Trophoblast cell (in vitro differentiated cells and primary cell): ENCODE data around the gene PDIA2.
"Not testable (repeated sequence)": the region's sequence is repeated elsewhere in the genome, so short reads cannot be mapped to it uniquely, and the experiment has no call there.

Experiments used
- DNase-seq, 2 donors: peaks; one replicate each; pipeline ENCODE4 v3.0.0-alpha.2; 2016
- H2AFZ ChIP-seq: 2 replicates; pipeline ENCODE4 v1.6.1; 2013; ENCODE audit warnings: low read length, moderate library complexity, mild to moderate bottlenecking; ENCODE audit not compliant: insufficient read depth, poor library complexity
- H2AK5ac ChIP-seq: 2 replicates; pipeline ENCODE4 v1.6.1; 2013; ENCODE audit warnings: mild to moderate bottlenecking, low read length
- H2BK120ac ChIP-seq: 2 replicates; pipeline ENCODE4 v1.6.1; 2013; ENCODE audit warnings: low read length, mild to moderate bottlenecking, moderate library complexity; ENCODE audit not compliant: insufficient read depth, poor library complexity
- H2BK12ac ChIP-seq: 2 replicates; pipeline ENCODE4 v1.6.1; 2013; ENCODE audit warnings: mild to moderate bottlenecking, low read length, moderate library complexity
- H2BK5ac ChIP-seq: 2 replicates; pipeline ENCODE4 v1.6.1; 2013; ENCODE audit warnings: low read length, low read depth, moderate library complexity, mild to moderate bottlenecking; ENCODE audit not compliant: poor library complexity
- H3K14ac ChIP-seq: 2 replicates; pipeline ENCODE4 v1.6.1; 2013; ENCODE audit warnings: mild to moderate bottlenecking, low read length
- H3K18ac ChIP-seq: 2 replicates; pipeline ENCODE4 v1.6.1; 2013; ENCODE audit warnings: mild to moderate bottlenecking, low read length
- H3K23ac ChIP-seq: 2 replicates; pipeline ENCODE4 v1.6.1; 2013; ENCODE audit warnings: low read length
- H3K27ac ChIP-seq: 2 replicates; pipeline ENCODE4 v1.5.1; 2013; ENCODE audit warnings: low read depth, mild to moderate bottlenecking, inconsistent platforms, low read length, moderate library complexity
- H3K27me3 ChIP-seq: 2 replicates; pipeline ENCODE4 v1.6.1; 2013; ENCODE audit warnings: inconsistent platforms, mild to moderate bottlenecking, low read length, moderate library complexity; ENCODE audit not compliant: insufficient read depth
- H3K36me3 ChIP-seq, 2 experiments: 1 replicate in 1 of 2; 2 replicates in 1 of 2; pipeline ENCODE4 v1.6.1; 2013; ENCODE audit warnings: low read length in 2 of 2, mild to moderate bottlenecking in 2 of 2, moderate library complexity in 1 of 2; ENCODE audit not compliant: insufficient read depth in 2 of 2, control insufficient read depth in 1 of 2
- H3K4ac ChIP-seq: 2 replicates; pipeline ENCODE4 v1.6.1; 2013; ENCODE audit warnings: low read depth, mild to moderate bottlenecking, low read length, moderate library complexity
- H3K4me1 ChIP-seq, 2 experiments: 1 replicate in 1 of 2; 2 replicates in 1 of 2; pipeline ENCODE4 v1.6.1; 2013; ENCODE audit warnings: low read length in 2 of 2, mild to moderate bottlenecking in 2 of 2, moderate library complexity in 1 of 2; ENCODE audit not compliant: insufficient read depth in 2 of 2, control insufficient read depth in 1 of 2
- H3K4me2 ChIP-seq: 2 replicates; pipeline ENCODE4 v1.6.1; 2013; ENCODE audit warnings: inconsistent platforms, mild to moderate bottlenecking, low read length, moderate library complexity
- H3K4me3 ChIP-seq: 2 replicates; pipeline ENCODE4 v1.5.1; 2013; ENCODE audit warnings: mild to moderate bottlenecking, low read depth, low read length, inconsistent platforms
- H3K79me1 ChIP-seq: one replicate; pipeline ENCODE4 v1.6.1; 2013; ENCODE audit warnings: low read length
- H3K79me2 ChIP-seq: 2 replicates; pipeline ENCODE4 v1.6.1; 2013; ENCODE audit warnings: low read length, mild to moderate bottlenecking; ENCODE audit not compliant: control insufficient read depth, insufficient read depth, poor library complexity
- H3K9ac ChIP-seq: 2 replicates; pipeline ENCODE4 v1.6.1; 2013; ENCODE audit warnings: mild to moderate bottlenecking, low read length
- H3K9me3 ChIP-seq: 2 replicates; pipeline ENCODE4 v1.6.1; 2013; ENCODE audit warnings: low read depth, mild to moderate bottlenecking, control low read depth, inconsistent platforms, low read length; ENCODE audit not compliant: insufficient read depth
- H4K12ac ChIP-seq: 2 replicates; pipeline ENCODE4 v1.6.1; 2013; ENCODE audit warnings: low read depth, mild to moderate bottlenecking, low read length, moderate library complexity
- H4K8ac ChIP-seq: 2 replicates; pipeline ENCODE4 v1.6.1; 2013; ENCODE audit warnings: low read depth, mild to moderate bottlenecking, low read length, moderate library complexity
- H4K91ac ChIP-seq: one replicate; pipeline ENCODE4 v1.6.1; 2013; ENCODE audit warnings: low read depth, mild to moderate bottlenecking, low read length, moderate library complexity
- WGBS: extraction: QIAGEN DNeasy Blood & Tissue Kit; methylation state at CpG from one replicate; pipeline ENCODE4 v1.1.7; 2013; ENCODE audit warnings: missing lambda C conversion rate; ENCODE audit not compliant: insufficient read length, insufficient coverage; ENCODE audit errors: extremely low coverage; 5-methylcytosine and 5-hydroxymethylcytosine counted together

PDIA2 gene

DNA sequence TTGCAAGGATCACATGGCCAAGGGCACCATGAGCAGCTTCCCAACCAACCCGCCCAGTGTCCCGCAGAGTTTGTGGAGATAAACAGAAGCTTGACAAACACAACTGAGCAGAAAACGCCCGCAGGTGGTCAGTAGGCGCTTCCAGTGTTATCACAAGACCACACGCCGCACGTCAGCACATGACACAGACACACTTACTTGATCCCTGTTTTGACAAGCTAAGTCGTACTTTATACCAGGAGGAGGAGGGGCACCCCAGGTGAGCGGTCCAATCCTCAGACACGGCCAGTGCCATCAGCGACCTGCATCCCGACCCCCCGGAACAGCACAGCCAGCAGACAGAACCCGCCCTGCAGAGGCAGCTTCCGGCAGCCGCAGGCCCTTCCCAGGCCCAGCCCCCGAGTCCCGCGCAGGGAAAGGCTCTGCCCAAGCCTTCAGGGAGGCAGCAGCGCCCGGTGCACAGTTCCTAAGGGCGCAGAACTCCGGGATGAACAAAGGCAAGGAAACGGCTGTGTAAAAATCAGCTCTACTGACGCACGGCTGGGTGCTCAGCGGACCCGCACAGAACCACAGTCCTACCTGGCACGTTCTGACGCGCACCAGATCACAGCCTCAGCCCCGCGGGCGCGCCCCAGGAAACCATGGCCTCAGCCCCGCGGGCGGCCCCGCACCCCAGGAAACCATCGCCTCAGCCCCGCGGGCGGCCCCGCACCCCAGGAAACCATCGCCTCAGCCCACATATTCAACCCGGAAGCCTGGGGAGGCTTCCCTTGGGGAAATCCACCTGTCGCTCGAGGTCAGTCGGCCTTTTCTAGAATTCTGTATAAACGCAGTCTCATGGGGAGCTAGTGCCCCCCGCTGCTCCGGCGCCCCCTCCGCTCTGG lies 41.7 kb downstream of the PDIA2 start:
- Histone ChIP-seq H3K79me1 (no peaks in the 10 kb centered on the region), H3K27ac (no peak overlapping the region), H3K4me2 (no peak overlapping the region), H3K27me3 (no peaks in the 10 kb centered on the region), H2BK120ac (no peak overlapping the region), H2BK12ac (no peak overlapping the region), H3K14ac (no peak overlapping the region), H2BK5ac (no peak overlapping the region), H3K9ac (no peak overlapping the region), H3K23ac (no peak overlapping the region), H4K91ac (no peak overlapping the region), H3K4me3 (no peak overlapping the region), H3K4ac (peak overlapping the region; percentile 9), H3K9me3 (peaks cover 2% of the 10 kb centered on the region), H3K79me2 (no peaks in the 10 kb centered on the region), H3K36me3 (peaks cover 7 to 8% of the 10 kb centered on the region in 2 experiments), H2AK5ac (no peak overlapping the region), H3K4me1 (no peaks in the 10 kb centered on the region), H4K12ac (no peak overlapping the region), H3K18ac (peak overlapping the region; percentile 30), H2AFZ (no peak overlapping the region), H4K8ac (no peak overlapping the region)
- peak; percentile 97 for DNase-seq
- WGBS, result no CpG with 5 or more reads among the region's 55 CpGs

DNA sequence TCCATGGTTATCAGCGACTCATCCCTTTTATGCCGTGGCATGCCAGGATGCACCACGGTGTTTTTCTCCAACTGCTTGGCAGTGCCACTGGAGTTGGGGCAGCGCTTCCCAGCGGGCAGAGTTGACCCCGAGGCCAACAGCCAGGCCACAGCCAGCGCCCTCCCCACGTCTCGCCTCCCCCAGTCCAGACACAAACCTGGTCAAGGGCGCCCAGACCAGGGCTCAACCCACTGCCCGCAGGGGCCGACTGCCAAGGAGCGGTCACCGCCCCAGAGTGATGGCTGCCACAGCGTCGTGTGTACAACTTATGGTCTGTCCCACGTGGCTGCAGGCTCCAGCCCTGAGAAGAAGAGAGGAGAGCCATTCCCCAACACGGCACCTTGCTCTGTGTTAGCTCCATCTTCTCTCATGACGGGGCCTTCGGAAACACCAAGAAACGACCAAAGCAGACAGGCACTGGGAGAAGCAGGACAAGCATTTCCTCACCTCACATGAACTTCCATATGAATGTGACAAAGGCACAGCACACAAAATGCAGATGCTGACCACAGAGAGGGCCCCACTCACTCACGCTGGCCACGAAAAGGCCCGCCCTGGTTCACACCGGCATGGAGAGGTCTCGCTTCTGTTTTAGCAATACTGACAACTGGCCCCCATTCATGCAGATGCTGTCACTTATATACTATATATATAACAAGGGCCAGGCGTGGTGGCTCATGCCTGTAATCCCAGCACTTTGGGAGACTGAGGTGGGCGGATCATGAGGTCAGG lies 42.6 kb downstream of the PDIA2 start:
- Histone ChIP-seq H3K14ac (no peak overlapping the region), H3K9me3 (peaks cover 2% of the 10 kb centered on the region), H4K12ac (no peak overlapping the region), H3K79me1 (no peaks in the 10 kb centered on the region), H4K8ac (no peak overlapping the region), H3K18ac (peak overlapping the region; percentile 8), H4K91ac (no peak overlapping the region), H3K27me3 (no peaks in the 10 kb centered on the region), H3K79me2 (no peaks in the 10 kb centered on the region), H3K4me1 (no peaks in the 10 kb centered on the region), H2AFZ (no peak overlapping the region), H3K4me2 (no peak overlapping the region), H3K23ac (no peak overlapping the region), H2BK12ac (no peak overlapping the region), H3K9ac (no peak overlapping the region), H2BK120ac (no peak overlapping the region), H3K4me3 (no peak overlapping the region), H3K4ac (peak overlapping the region; percentile 9), H2AK5ac (no peak overlapping the region), H3K27ac (no peak overlapping the region), H3K36me3 (peaks cover 7 to 8% of the 10 kb centered on the region in 2 experiments), H2BK5ac (no peak overlapping the region)
- no peak for DNase-seq
- WGBS, result no CpG with 5 or more reads among the region's 28 CpGs

DNA sequence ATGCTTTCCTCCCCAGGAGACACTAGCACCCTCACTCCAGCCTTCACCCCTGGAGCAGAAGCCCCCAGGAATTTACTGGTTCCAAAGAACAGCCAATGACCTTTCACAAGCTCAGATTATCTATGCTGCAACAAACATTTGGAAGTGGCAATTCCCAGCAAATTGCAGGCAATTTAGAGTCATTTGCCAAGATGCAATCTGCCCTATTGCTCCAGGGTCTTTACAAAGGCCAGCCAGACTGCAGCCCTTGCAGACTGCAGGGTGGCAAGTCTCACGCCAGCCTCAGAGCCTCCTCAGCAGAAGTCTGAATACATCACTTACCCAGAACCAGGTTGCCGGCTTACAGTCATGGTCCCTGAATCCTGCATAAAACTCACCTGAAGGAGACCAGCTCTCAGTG lies 47.8 kb downstream of the PDIA2 start:
- H3K4me2 ChIP-seq, result no peak overlapping the region
- no peak overlapping the region for H3K23ac ChIP-seq
- peaks cover 12 to 21% of the 10 kb centered on the region in 2 experiments for H3K4me1 ChIP-seq
- H3K27me3 ChIP-seq, result no peaks in the 10 kb centered on the region
- no CpG with 5 or more reads among the region's 2 CpGs for WGBS
- no peak overlapping the region for H2BK12ac ChIP-seq
- H4K12ac ChIP-seq, result no peak overlapping the region
- no peaks in the 10 kb centered on the region for H3K79me1 ChIP-seq
- peak; percentile 88 to 90 for DNase-seq
- no peak overlapping the region for H3K4ac ChIP-seq
- H3K9me3 ChIP-seq, result peaks cover 3% of the 10 kb centered on the region
- H4K8ac ChIP-seq, result no peak overlapping the region
- no peak overlapping the region for H2AFZ ChIP-seq
- no peak overlapping the region for H3K4me3 ChIP-seq
- H3K9ac ChIP-seq, result no peak overlapping the region
- no peaks in the 10 kb centered on the region for H3K36me3 ChIP-seq
- H3K18ac ChIP-seq, result no peak overlapping the region
- no peak overlapping the region for H4K91ac ChIP-seq
- H3K27ac ChIP-seq, result no peak overlapping the region
- H3K14ac ChIP-seq, result no peak overlapping the region
- H2BK120ac ChIP-seq, result no peak overlapping the region
- peaks cover 2% of the 10 kb centered on the region for H3K79me2 ChIP-seq
- H2BK5ac ChIP-seq, result no peak overlapping the region
- no peak overlapping the region for H2AK5ac ChIP-seq

DNA sequence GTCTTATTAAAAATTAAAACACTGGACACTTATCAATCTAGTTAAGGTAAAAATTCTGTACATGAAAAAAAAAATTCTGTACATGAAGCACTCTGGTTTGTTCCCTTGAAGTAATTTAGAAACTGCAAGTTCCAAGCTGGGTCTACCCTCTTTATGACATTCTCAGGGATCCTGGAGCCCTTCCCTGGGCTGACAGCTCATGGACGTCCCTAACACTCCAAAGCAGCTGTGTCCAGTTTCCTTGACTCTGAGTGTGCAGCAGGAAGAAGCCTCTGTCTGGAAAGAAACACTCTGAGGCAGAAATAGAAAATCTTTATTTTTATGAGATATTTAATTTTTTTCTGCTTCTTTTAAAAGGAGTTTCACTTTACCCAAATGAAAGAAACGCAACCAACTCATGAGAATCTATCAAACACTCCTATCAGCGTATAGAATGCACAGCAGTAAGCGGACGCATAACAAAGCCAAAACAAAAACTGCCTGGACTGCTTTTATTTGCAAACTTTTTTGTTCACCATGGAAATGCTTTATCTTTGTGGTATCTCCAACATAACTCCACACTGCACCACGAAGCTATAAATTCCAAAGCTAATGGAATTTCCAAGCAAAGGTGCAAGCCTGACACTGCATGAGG lies 48.3 kb downstream of the PDIA2 start:
- peaks cover 12 to 21% of the 10 kb centered on the region in 2 experiments for H3K4me1 ChIP-seq
- not testable (repeated sequence) for H2AFZ ChIP-seq, H2AK5ac ChIP-seq, H2BK5ac ChIP-seq, H3K4ac ChIP-seq, H3K4me2 ChIP-seq, H3K27me3 ChIP-seq, H3K79me2 ChIP-seq, H3K36me3 ChIP-seq, H2BK12ac ChIP-seq, H3K79me1 ChIP-seq, H3K9ac ChIP-seq, H3K9me3 ChIP-seq, H3K4me3 ChIP-seq, H4K8ac ChIP-seq, H3K27ac ChIP-seq, H3K18ac ChIP-seq, H4K91ac ChIP-seq, H3K14ac ChIP-seq, H2BK120ac ChIP-seq, H3K23ac ChIP-seq, H4K12ac ChIP-seq
- no CpG with 5 or more reads among the region's 6 CpGs for WGBS
- DNase-seq, result peak; percentile 59 to 92
